T47D (cell line): ENCODE data around the gene ARSJ.
A peak's percentile ranks its signal among the peaks of the same experiment; 100 is the strongest.

Experiments used
- DNase-seq, 2 experiments: peaks; one replicate each; pipeline versions ENCODE4 v3.0.0 to v3.0.0-alpha.2; 2011 to 2012; ENCODE audit warnings: low read depth in 1 of 2, low spot score in 1 of 2
- JUND ChIP-seq: IDR thresholded peaks from 2 replicates; pipeline ENCODE4 v1.6.1; 2012; ENCODE audit warnings: low read depth
- in situ Hi-C: cut with HindIII; loops from 2 replicates; pipeline ENCODE4 v1.10.0; 2016; ENCODE audit warnings: low sequenced_read_pairs, low pct_unique_long_range_greater_than_20kb

ARSJ gene

GRCh38 chr4:113960684-113961321, 18.6 kb downstream of the ARSJ start:
- DNase-seq, result no peak
- TF ChIP-seq JUND, result no peak
- in situ Hi-C loops, result no loop called here

GRCh38 chr4:113959539-113959937, 19.9 kb downstream of the ARSJ start:
- DNase-seq, result no peak
- in situ Hi-C loops, result no loop called here
- no peak; the same call in 1 of the 2 replicates for TF ChIP-seq JUND

- TF ChIP-seq JUND, result peak; percentile 96
- DNase-seq, result peak in 1 of 2 experiments; percentile 76
- in situ Hi-C loops, result no loop called here
Measured at GRCh38 chr4:113958766-113959538, 20.5 kb downstream of the ARSJ start.

- TF ChIP-seq JUND, result no peak
- DNase-seq, result no peak
- in situ Hi-C loops, result no loop called here
Measured at GRCh38 chr4:113957956-113958355, 21.5 kb downstream of the ARSJ start.

- no peak for DNase-seq
- in situ Hi-C loops, result no loop called here
- no peak for TF ChIP-seq JUND
Measured at GRCh38 chr4:113955948-113956347, 23.5 kb downstream of the ARSJ start.

GRCh38 chr4:113955411-113955810, 24.0 kb downstream of the ARSJ start:
- no peak for DNase-seq
- in situ Hi-C loops, result no loop called here
- TF ChIP-seq JUND, result no peak

- TF ChIP-seq JUND, result no peak
- no peak for DNase-seq
- in situ Hi-C loops, result no loop called here
Measured at GRCh38 chr4:113953888-113954287, 25.6 kb downstream of the ARSJ start.

GRCh38 chr4:113952452-113953029, 26.9 kb downstream of the ARSJ start:
- DNase-seq, result peak; percentile 7 to 64
- in situ Hi-C loops, result no loop called here
- no peak for TF ChIP-seq JUND

- no peak for TF ChIP-seq JUND
- in situ Hi-C loops, result no loop called here
- no peak for DNase-seq
Measured at GRCh38 chr4:113951263-113951662, 28.2 kb downstream of the ARSJ start.

- no peak for DNase-seq
- TF ChIP-seq JUND, result no peak
- in situ Hi-C loops, result no loop called here
Measured at GRCh38 chr4:113950207-113950606, 29.2 kb downstream of the ARSJ start.

GRCh38 chr4:113947484-113947883, 32.0 kb downstream of the ARSJ start:
- TF ChIP-seq JUND, result no peak
- DNase-seq, result no peak
- in situ Hi-C loops, result no loop called here

GRCh38 chr4:113945906-113946305, 33.5 kb downstream of the ARSJ start:
- no peak for DNase-seq
- no peak for TF ChIP-seq JUND
- in situ Hi-C loops, result no loop called here

GRCh38 chr4:113943863-113944262, 35.6 kb downstream of the ARSJ start:
- no peak for DNase-seq
- in situ Hi-C loops, result no loop called here
- TF ChIP-seq JUND, result no peak

GRCh38 chr4:113943085-113943484, 36.4 kb downstream of the ARSJ start:
- in situ Hi-C loops, result no loop called here
- no peak for TF ChIP-seq JUND
- no peak for DNase-seq
